Suppressor macrophage treated with lipopolysaccharide for 1 hour (primary cell): Measurements from ENCODE around the gene SNAPC2.

Experiments used
- DNase-seq, 3 donors: peaks; one replicate each; pipeline ENCODE4 v3.0.0-alpha.2; 2020 to 2022

Gene SNAPC2

GRCh38 chr19:7919610-7920518, at the start of gene SNAPC2:
SNAPC2 (plus strand) TSS chr19:7920338; CDS start chr19:7920367, 29 bp downstream.
- peak; percentile 96 to 98 (median 97) for DNase-seq

- peak; percentile 42 to 63 (median 50) for DNase-seq
Observed at GRCh38 chr19:7870571-7871436, 49.3 kb upstream of the SNAPC2 start.

GRCh38 chr19:7871437-7872305, 48.5 kb upstream of the SNAPC2 start:
- DNase-seq, result peak; percentile 87 to 93 (median 89)

- DNase-seq, result no peak
Observed at GRCh38 chr19:7872306-7873204, 47.6 kb upstream of the SNAPC2 start.

GRCh38 chr19:7873304-7874075, 46.6 kb upstream of the SNAPC2 start:
- no peak for DNase-seq

- no peak for DNase-seq
Observed at GRCh38 chr19:7874076-7874896, 45.9 kb upstream of the SNAPC2 start, which contains the start of gene PRR36. PRR36 (minus strand) TSS chr19:7874390; CDS start chr19:7873689, 701 bp downstream.

- DNase-seq, result no peak
Observed at GRCh38 chr19:7874897-7875273, 45.3 kb upstream of the SNAPC2 start.

GRCh38 chr19:7877249-7877836, 42.8 kb upstream of the SNAPC2 start:
- DNase-seq, result no peak

GRCh38 chr19:7879111-7879807, 40.9 kb upstream of the SNAPC2 start:
- no peak for DNase-seq

- no peak for DNase-seq
Observed at GRCh38 chr19:7879836-7880235, 40.3 kb upstream of the SNAPC2 start.

- DNase-seq, result no peak
Observed at GRCh38 chr19:7881910-7882309, 38.2 kb upstream of the SNAPC2 start.

- no peak for DNase-seq
Observed at GRCh38 chr19:7883105-7883504, 37.0 kb upstream of the SNAPC2 start.

GRCh38 chr19:7883796-7884570, 36.2 kb upstream of the SNAPC2 start:
- DNase-seq, result no peak

- DNase-seq, result no peak
Observed at GRCh38 chr19:7885818-7886217, 34.3 kb upstream of the SNAPC2 start.

- no peak for DNase-seq
Observed at GRCh38 chr19:7887408-7888144, 32.6 kb upstream of the SNAPC2 start.

- DNase-seq, result peak; percentile 45 to 86 (median 66)
Observed at GRCh38 chr19:7888145-7888825, 31.9 kb upstream of the SNAPC2 start, which contains the start of gene LRRC8E. LRRC8E (plus strand) TSS chr19:7888510; CDS start chr19:7895604, 7,094 bp downstream.
